Peyer's patch (tissue), 4 donors: ENCODE data around the gene KIF18B.

Experiments used
- CTCF ChIP-seq, 6 experiments: fragments of 450-650 bp in 4 of 6; fragments of 200-600 bp in 2 of 6; sonication (generic) in 1 of 6; IDR thresholded peaks; one replicate each; pipeline ENCODE4 v1.5.1; 2017 to 2019; ENCODE audit warnings: antibody characterized with exemption in 6 of 6, mild to moderate bottlenecking in 3 of 6, moderate library complexity in 1 of 6
- POLR2A ChIP-seq, 2 donors: fragments of 450-650 bp; IDR thresholded peaks; one replicate each; pipeline ENCODE4 v1.5.1; 2017; ENCODE audit warnings: antibody characterized with exemption in 2 of 2, mild to moderate bottlenecking in 2 of 2, moderate library complexity in 2 of 2

- TF ChIP-seq POLR2A (IDR thresholded peaks at IDR 0.05) = no peak
- no peak for TF ChIP-seq CTCF (IDR thresholded peaks at IDR 0.05)
Observed at GRCh38 chr17:44935116-44935515, 12.5 kb downstream of the KIF18B start.
